ENCODE measurements around the gene CABYR.

CABYR gene

DNA sequence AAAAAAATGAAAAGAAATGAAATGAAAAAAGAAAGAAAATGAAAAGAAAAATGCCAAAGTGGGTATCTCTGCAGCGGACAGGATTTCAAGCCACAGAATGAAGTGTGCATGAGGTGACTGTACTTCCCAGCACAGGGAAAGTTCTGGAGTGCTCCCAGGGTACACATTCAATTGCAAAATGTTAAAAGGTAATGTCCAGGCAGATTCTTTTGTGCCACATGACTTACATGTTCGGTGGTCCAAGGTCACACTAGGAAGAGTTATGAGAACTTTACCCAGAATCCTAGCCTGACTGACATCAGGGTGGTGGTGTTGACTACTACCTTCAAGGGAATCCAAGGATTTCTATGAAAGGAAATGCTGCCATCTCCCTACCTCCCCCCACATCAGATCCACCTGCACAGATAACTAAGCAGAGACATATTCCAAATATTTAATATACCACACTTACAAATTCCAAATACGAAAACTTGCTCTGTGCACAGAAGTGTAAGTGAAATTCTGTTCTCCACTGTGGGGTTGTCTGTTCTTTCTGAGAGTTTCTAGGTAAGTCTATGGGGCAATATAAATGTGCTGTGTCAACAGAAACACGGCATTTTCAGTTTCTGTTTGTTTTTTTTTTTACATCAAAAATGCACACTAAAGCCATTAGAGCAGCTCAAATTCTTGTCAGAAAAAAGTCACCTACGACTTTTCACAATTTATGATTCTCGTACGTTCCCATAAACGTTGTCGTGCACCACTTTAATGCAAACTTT, 56.6 kb downstream of the CABYR start:
- no peak for DNase-seq

DNA sequence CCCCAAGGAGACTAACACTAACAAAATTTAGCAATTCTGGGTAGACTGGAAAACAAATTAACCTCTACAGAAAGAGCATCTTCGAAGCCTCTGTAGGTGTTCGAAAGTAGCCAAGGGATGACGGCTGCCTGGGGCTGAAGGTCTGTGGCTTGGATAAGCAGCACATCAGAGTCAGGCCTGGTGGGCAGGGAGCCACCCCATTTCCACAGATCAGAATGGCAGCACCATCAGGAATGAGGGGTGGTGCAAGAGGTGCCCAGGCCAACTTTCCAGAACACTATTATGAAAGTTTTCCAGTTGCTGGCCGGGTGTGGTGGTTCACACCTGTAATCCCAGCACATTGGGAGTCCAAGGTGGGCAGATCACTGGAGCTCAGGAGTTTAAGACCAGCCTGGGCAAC, 57.9 kb downstream of the CABYR start:
- no peak for DNase-seq

- no peak for DNase-seq
Observed at GRCh38 chr18:24197412-24197811, 58.5 kb downstream of the CABYR start.

DNA sequence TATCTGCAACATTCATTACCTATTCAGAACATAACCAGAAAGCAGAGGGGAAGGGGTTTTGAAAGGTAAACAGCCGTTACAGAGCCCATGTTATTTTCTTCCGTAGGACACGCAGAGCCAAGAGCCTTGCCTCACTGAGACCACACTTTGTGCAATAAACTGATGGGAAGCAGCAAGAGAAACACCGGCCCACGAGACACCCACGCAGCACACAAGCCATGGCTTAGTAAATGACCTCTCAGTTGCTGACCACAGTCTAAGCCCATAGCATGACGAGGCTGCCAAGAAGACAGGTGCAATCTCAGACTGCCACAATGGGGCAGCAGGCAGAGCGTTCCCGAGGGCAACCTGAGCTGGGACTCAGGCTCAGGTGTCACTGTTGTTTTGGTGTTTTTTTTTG, 59.6 kb downstream of the CABYR start:
- DNase-seq, result no peak

DNA sequence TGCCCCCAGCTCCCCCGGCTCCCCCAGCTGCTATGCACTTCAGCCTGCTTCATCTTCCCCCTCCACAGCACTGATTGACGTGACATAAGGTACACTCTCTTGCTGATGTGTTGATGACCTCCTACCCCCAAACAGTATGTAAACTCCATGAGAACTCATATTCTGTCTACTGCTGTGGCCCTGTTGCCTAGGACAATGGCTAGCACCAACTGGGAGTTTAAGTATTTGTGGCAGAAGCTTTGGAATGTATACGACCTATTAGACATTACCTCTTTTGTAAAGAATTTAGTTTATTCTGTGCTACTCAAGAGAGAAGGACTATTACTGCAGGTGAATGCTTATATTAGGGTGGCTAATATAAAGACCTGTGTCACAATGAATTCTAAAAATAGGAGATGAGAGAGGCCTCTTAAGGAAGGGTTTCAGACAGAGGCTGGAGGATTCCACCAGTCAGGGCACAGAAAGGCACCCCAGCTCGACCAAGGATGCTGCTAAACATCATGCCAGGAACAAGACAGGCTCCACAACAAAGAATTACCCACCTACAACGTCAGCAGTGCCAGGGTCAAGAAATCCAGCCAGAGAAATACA, 60.6 kb downstream of the CABYR start:
- no peak for DNase-seq

DNA sequence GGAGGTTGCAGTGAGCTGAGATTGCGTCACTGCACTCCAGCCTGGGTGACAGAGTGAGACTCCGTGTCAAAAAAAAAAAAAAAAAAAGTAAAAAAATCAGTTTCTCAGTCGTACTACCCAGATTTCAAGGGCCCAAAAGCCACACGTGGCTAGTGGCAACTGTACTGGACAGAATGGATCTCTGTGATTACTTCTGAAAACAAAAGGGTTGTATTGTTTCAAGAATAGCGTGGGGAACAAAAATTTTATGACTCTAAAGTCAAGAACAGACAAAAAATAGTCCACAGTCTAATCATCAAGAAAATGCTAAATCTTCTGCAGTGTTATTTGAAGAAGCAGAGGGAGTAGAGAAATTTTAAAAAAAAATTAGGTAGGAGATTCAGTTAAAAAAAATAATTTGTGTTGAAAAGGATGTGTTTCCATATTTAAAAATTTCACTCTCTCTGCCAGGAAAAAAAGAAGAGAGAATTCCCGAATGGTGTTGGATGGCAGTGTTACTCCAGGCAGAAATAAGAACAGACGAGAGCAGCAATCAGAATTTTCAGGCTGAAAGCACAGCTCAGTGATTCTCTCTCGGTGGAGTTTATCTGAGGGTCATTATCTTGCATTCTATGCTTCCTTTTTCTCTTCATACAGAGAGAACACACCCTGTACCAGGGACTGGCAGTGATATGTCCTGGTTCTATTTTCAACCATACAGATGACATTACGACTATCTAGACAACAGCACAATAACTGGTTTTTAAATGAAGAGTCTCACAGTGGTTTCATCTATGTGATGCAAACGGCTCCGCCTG, 61.8 kb downstream of the CABYR start:
- DNase-seq, result no peak

- no peak for DNase-seq
Observed at GRCh38 chr18:24201699-24202687, 63.1 kb downstream of the CABYR start.

DNA sequence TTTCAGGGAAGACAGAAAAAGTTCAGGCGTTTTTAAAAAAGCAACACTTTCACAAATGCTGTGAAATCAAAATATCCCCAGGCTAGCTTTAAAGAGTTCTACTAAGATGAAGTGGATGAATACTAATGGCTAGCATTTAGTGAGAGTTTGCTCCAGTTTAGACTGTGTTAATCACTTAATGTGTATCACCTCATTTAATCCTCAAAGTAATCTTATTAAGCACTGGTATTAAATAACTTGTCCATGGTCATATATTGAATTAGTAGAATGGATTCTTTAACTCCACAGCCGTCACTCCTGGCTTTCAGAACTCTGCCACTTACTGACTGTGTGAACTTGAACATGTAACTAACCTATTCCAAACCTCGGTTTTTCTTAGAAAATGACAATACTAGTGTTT, 66.0 kb downstream of the CABYR start:
- peak in 1 of 2 experiments; percentile 55 for DNase-seq

- no peak for DNase-seq
Observed at GRCh38 chr18:24208270-24209035, 69.6 kb downstream of the CABYR start.

DNA sequence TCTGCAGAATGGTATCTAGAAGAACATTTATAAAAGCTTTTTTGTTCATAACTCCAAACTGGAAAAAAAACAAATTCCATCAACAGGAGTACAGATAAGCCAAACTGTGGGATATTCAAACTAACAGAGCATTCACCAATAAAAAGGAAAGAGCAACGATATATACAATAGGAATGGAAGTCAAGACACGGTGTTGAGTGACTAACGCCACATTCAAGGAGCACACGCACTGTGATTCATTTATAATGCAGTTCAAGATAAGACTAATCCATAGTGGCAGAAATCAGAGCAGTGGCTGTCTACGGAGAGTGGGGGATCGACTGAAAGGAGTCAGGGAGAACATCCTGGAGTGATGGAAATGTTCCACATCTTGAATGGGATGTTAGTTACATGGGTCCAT, 70.7 kb downstream of the CABYR start:
- DNase-seq, result no peak
